Activated B cell treated with CpG ODN at 0.5 μM for 24 hours (primary cell): Measurements from ENCODE around the gene MYLK. TPM values are rescaled to one million over a fixed set of nuclear protein-coding genes. Genes with fewer than 3 reads are reported as not detected.

ENCODE experiments used
- ATAC-seq: fragments of 200-7000 bp; cut with Tn5 transposase; one replicate; pipeline ENCODE4 v1.10.0; 2021; ENCODE audit warnings: low read depth, mild to moderate bottlenecking, moderate library complexity
- CTCF ChIA-PET: fragments of 350-600 bp; sonication (Branson Sonifier 250); formaldehyde crosslinking; loops from one replicate; lab custom pipeline; 2021; ENCODE audit warnings: antibody characterized with exemption; lab: Charles Lee
- POLR2A ChIA-PET: fragments of 350-600 bp; sonication (Branson Sonifier 250); formaldehyde crosslinking; loops from one replicate; lab custom pipeline; 2021; ENCODE audit warnings: antibody characterized with exemption; lab: Charles Lee
- DNase-seq: peaks from one replicate; pipeline ENCODE4 v3.0.0; 2022
- H3K27ac Mint-ChIP-seq: one replicate; pipeline ENCODE4 v1.8.0; 2020; ENCODE audit warnings: mixed read lengths
- H3K27me3 Mint-ChIP-seq: one replicate; pipeline ENCODE4 v1.8.0; 2021; ENCODE audit warnings: mixed read lengths
- H3K36me3 Mint-ChIP-seq: one replicate; pipeline ENCODE4 v1.8.0; 2021; ENCODE audit warnings: low read depth, mixed read lengths
- H3K4me1 Mint-ChIP-seq: one replicate; pipeline ENCODE4 v1.8.0; 2021; ENCODE audit warnings: mixed read lengths
- H3K4me3 Mint-ChIP-seq: one replicate; pipeline ENCODE4 v1.8.0; 2020; ENCODE audit warnings: mild to moderate bottlenecking, mixed read lengths
- H3K9me3 Mint-ChIP-seq: one replicate; pipeline ENCODE4 v1.8.0; 2020; ENCODE audit warnings: mixed read lengths
- CTCF ChIP-seq: fragments of 200-600 bp; IDR thresholded peaks from one replicate; pipeline ENCODE4 v1.8.0; 2022; ENCODE audit warnings: antibody characterized with exemption, mild to moderate bottlenecking
- intact Hi-C: fragments of 100-400 bp; cut with micrococcal nuclease; formaldehyde crosslinking; loops from one replicate; pipeline ENCODE4 v1.15.1; 2024
- total RNA-seq: library from RNA; stranded (reverse); gene quantifications from 2 replicates; pipeline ENCODE4 v1.2.3, GENCODE V29; 2022

MYLK gene
- total RNA-seq, 1 donor from 2014 or later, result not detected

DNA sequence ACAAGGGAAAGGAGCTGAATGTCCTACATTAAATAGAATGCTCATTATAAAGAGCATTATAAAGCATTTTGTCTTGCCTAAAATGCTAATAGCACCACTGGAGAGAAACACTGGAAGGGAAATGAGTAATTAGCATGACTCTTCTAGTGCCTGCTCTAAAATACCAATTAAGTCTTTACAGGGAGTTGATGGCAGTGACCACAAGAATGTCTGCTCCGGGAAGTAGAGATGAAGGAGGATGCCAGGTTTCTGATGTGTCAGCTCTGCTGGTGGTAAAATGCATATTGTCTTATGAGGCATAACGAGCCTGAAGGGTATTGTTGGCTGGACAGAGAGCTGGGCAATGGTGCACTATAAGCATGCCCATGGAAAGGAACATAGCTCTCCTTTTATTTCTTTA lies 49.5 kb downstream of the MYLK start:
- Mint-ChIP-seq H3K4me3 (no peak overlapping the region), H3K27me3 (peaks cover 8% of the 10 kb centered on the region), H3K4me1 (no peaks in the 10 kb centered on the region), H3K9me3 (peaks cover 3% of the 10 kb centered on the region), H3K36me3 (no peaks in the 10 kb centered on the region), H3K27ac (no peak overlapping the region)
- ChIA-PET CTCF (no interaction called here), POLR2A (no interaction called here)
- DNase-seq (no peak), ATAC-seq (no peak)
- no peak for TF ChIP-seq CTCF
- intact Hi-C loops, result no loop called here

DNA sequence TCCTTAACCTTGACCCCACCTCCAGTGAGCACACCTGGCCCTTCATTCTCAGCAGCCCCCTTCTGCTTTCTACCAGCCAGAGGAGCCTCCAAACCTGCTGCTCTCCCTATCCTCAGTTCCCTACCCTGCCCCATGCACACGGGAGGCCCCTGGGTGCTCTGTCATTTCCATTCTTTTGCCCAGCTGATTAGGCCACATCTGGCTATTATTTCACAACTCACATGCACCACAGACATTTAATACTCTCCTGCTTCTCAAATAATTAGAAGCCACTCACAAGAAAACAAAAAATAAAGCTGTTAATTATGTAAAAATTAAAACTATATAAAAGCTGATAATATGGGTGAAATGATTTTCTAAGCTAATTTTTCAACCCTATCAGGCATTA lies 50.7 kb downstream of the MYLK start:
- ChIA-PET CTCF (no interaction called here), POLR2A (no interaction called here)
- no peak for TF ChIP-seq CTCF
- DNase-seq (no peak), ATAC-seq (no peak)
- H3K27ac Mint-ChIP-seq, result no peak overlapping the region
- no peak overlapping the region for H3K4me3 Mint-ChIP-seq
- intact Hi-C loops, result no loop called here
- peaks cover 13% of the 10 kb centered on the region for H3K9me3 Mint-ChIP-seq
- H3K27me3 Mint-ChIP-seq, result peaks cover 8% of the 10 kb centered on the region
- no peaks in the 10 kb centered on the region for H3K4me1 Mint-ChIP-seq
- H3K36me3 Mint-ChIP-seq, result no peaks in the 10 kb centered on the region

DNA sequence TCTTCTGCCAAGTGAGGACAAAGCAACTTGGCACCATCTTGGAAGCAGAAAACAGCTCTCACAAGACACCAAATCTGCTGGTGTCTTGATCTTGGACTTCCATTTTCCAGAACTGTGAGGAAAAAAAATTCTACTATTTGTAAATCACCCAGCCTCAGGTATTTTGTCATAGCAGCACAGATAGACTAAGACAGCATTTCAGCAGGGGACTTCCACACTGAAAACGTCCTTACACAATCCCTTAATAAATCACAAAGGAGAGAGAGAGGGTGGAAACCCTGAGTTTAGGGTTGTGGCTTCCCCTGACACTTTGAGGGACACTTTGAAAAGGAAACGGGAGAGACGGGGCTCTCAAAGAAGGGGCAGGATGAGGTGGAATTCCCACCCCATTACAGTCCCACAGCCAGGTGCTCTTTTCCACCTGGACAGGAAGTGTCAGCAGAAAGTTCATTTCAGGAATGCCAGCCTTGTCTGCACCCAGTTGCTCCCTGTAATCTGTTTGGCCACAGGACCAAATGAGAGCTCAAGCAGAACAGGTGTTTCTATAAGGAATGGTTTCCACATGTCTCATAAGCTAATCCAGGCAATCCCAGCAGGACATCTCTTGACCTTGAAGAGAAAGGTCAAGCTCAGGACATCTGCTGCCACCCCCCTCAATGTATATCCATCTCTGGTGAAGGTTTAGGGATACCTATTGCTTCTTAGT lies 51.3 kb downstream of the MYLK start:
- H3K4me3 Mint-ChIP-seq, result no peak overlapping the region
- DNase-seq, result no peak
- no peaks in the 10 kb centered on the region for H3K4me1 Mint-ChIP-seq
- TF ChIP-seq CTCF, result no peak
- intact Hi-C loops, result no loop called here
- ChIA-PET CTCF (no interaction called here), POLR2A (no interaction called here)
- no peaks in the 10 kb centered on the region for H3K36me3 Mint-ChIP-seq
- no peak overlapping the region for H3K27ac Mint-ChIP-seq
- peaks cover 8% of the 10 kb centered on the region for H3K27me3 Mint-ChIP-seq
- H3K9me3 Mint-ChIP-seq, result peaks cover 18% of the 10 kb centered on the region
- no peak for ATAC-seq

DNA sequence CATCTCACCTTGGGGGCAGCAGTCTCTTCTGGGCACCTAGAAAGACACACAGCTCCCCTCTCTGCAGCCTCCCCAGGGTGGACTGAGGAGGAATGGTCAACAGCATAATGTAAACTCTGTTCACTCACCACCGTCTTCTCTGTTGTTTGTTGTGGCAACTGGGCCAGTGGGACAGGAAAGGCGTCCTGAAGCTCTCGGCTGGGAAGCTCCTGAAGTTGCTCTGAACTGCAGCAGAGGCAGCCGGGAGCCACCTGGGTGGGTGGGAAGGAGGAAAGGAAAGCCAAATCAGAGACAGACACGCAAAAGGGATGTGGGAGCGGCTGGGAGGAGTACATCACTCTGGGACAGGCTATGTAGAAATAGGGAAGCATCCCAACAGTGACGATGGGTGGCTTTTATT lies 52.7 kb downstream of the MYLK start:
- Mint-ChIP-seq H3K4me1 (no peaks in the 10 kb centered on the region), H3K36me3 (no peaks in the 10 kb centered on the region), H3K4me3 (no peak overlapping the region), H3K27me3 (peaks cover 8% of the 10 kb centered on the region), H3K27ac (no peak overlapping the region), H3K9me3 (peaks cover 27% of the 10 kb centered on the region)
- ChIA-PET POLR2A (no interaction called here), CTCF (no interaction called here)
- no peak for DNase-seq
- no peak for ATAC-seq
- no peak for TF ChIP-seq CTCF
- intact Hi-C loops, result no loop called here

- ChIA-PET POLR2A (no interaction called here), CTCF (no interaction called here)
- Mint-ChIP-seq H3K4me1 (no peaks in the 10 kb centered on the region), H3K4me3 (no peak overlapping the region), H3K27me3 (peaks cover 2% of the 10 kb centered on the region), H3K9me3 (peaks cover 5% of the 10 kb centered on the region), H3K36me3 (no peaks in the 10 kb centered on the region), H3K27ac (no peak overlapping the region)
- intact Hi-C loops, result no loop called here
- TF ChIP-seq CTCF, result no peak
- no peak for ATAC-seq
- DNase-seq, result no peak
Observed at GRCh38 chr3:123821920-123822319, 62.2 kb downstream of the MYLK start.
